ENCODE results near the gene MEIKIN.

GRCh38 chr5:131767891-131768290 is 177.6 kb downstream of the MEIKIN start:
- TF ChIP-seq CTCF (IDR thresholded peaks at IDR 0.05; ENCODE audit: low read depth, low read length, poor library complexity, severe bottlenecking) (no peak), EZH2phosphoT487 (IDR thresholded peaks at IDR 0.05; ENCODE audit: borderline replicate concordance, low read length) (no peak)
